ENCODE measurements around the gene ONECUT1.
A peak's percentile ranks its signal among the peaks of the same experiment; 100 is the strongest.

ONECUT1 gene

DNA sequence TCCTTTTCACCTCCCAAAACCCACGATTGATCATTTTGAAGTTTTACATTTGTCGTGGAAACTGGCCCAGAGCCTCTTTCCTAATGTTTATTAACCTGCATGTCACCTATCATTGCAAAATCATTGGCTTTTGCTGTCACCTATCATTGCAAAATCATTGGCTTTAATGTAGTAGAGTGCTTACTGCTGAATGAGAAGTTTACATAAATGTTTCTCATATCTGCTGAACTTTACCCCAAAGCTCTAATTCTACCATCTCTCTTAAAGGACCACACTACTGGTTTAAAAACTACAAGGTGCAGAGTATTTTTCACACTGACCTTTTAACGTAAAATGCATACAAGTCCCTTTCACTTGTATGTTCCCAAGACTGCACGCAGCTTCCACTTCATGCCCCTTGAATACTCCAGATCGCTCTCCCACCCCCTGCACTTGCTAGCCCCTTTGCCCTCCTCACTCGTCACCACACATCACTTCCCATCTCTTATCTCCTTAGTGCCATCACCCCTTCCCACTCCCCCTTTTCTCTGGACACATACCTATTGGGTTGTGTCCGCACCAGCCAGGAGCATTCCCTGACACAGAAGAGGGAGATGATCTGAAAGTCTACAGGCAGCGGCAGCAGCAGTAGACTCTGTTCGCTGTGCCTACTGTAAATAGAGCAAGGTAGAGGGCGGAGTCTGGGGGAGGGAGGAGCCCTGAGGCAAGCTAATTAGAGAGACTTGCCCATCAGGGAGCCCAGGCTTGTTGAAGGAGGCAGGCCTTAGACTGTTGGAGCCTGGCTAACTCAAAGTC lies 80.8 kb downstream of the ONECUT1 start:
- TF ChIP-seq, protein P1, sequence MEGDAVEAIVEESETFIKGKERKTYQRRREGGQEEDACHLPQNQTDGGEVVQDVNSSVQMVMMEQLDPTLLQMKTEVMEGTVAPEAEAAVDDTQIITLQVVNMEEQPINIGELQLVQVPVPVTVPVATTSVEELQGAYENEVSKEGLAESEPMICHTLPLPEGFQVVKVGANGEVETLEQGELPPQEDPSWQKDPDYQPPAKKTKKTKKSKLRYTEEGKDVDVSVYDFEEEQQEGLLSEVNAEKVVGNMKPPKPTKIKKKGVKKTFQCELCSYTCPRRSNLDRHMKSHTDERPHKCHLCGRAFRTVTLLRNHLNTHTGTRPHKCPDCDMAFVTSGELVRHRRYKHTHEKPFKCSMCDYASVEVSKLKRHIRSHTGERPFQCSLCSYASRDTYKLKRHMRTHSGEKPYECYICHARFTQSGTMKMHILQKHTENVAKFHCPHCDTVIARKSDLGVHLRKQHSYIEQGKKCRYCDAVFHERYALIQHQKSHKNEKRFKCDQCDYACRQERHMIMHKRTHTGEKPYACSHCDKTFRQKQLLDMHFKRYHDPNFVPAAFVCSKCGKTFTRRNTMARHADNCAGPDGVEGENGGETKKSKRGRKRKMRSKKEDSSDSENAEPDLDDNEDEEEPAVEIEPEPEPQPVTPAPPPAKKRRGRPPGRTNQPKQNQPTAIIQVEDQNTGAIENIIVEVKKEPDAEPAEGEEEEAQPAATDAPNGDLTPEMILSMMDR (IDR thresholded peaks at IDR 0.05; ENCODE audit: control extremely low read depth, extremely low read depth, low read depth, missing control alignments): no peak
- POLR2A ChIA-PET: no interaction called here

More for the DNA sequence above, 80.8 kb downstream of the ONECUT1 start:
- CTCF ChIA-PET: interaction anchor here (1.0 kb wide), 1 partner anchor 27 kb away, joined by 3 read pairs; no protein-coding TSS in a partner anchor
- DNase-seq (ENCODE audit: extremely low spot score): peak; percentile 26

Data from GM10248 (cell line).